ENCODE data around the gene TM4SF4.
"Not testable (repeated sequence)": the region's sequence is repeated elsewhere in the genome, so short reads cannot be mapped to it uniquely, and the experiment has no call there.

DNA sequence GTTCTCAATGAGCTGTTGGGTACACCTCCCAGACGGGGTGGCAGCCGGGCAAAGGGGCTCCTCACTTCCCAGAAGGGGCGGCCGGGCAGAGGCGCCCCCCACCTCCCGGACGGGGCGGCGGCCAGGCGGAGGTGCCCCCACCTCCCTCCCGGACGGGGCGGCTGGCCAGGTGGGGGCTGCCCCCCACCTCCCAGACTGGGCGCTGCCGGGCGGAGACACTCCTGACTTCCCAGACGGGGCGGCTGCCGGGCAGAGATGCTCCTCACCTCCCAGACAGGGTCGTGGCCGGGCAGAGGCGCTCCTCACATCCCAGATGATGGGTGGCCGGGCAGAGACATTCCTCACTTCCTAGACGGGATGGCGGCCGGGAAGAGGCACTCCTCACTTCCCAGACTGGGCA, 29.6 kb upstream of the TM4SF4 start:
- not testable (repeated sequence) for TF ChIP-seq EZH2phosphoT487 (IDR thresholded peaks at IDR 0.05; ENCODE audit: borderline replicate concordance)
- TF ChIP-seq, protein P1, sequence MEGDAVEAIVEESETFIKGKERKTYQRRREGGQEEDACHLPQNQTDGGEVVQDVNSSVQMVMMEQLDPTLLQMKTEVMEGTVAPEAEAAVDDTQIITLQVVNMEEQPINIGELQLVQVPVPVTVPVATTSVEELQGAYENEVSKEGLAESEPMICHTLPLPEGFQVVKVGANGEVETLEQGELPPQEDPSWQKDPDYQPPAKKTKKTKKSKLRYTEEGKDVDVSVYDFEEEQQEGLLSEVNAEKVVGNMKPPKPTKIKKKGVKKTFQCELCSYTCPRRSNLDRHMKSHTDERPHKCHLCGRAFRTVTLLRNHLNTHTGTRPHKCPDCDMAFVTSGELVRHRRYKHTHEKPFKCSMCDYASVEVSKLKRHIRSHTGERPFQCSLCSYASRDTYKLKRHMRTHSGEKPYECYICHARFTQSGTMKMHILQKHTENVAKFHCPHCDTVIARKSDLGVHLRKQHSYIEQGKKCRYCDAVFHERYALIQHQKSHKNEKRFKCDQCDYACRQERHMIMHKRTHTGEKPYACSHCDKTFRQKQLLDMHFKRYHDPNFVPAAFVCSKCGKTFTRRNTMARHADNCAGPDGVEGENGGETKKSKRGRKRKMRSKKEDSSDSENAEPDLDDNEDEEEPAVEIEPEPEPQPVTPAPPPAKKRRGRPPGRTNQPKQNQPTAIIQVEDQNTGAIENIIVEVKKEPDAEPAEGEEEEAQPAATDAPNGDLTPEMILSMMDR (conservative IDR thresholded peaks at IDR 0.05; ENCODE audit: low read length) = not testable (repeated sequence)

All from Loucy (cell line).